ENCODE measurements around the gene MAP7.
"Not testable (repeated sequence)": the region's sequence is repeated elsewhere in the genome, so short reads cannot be mapped to it uniquely, and the experiment has no call there.

MAP7 gene

GRCh38 chr6:136517582-136517981, 32.6 kb downstream of the MAP7 start:
- in situ Hi-C loops (cut with HindIII; ENCODE audit: low pct_ligation_motif_present, low pct_unique_long_range_greater_than_20kb, low sequenced_read_pairs) = no loop called here
- no peak for DNase-seq

- DNase-seq = no peak
- in situ Hi-C loops (cut with HindIII; ENCODE audit: low pct_ligation_motif_present, low pct_unique_long_range_greater_than_20kb, low sequenced_read_pairs) = no loop called here
Measured at GRCh38 chr6:136517002-136517401, 33.2 kb downstream of the MAP7 start.

DNA sequence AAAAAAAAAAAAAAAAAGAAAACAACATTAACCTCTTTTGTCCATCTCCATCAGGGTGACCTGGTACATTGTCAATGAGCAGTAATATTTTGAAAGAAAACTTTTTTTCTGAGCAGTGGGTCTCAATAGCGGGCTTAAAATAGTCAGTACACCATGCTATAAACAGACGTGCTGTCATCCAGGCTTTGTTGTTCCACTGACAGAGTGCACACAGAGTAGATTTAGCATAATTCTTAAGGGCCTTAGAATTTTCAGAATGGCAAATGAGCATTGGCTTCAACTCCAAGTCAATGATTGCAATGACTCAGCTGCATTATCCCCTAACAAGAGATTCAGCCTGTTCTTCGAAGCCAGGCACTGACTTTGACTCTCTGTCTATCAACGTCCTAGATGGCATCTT, 35.6 kb downstream of the MAP7 start:
- in situ Hi-C loops (cut with HindIII; ENCODE audit: low pct_ligation_motif_present, low pct_unique_long_range_greater_than_20kb, low sequenced_read_pairs) = no loop called here
- no peak for DNase-seq

- in situ Hi-C loops (cut with HindIII; ENCODE audit: low pct_ligation_motif_present, low pct_unique_long_range_greater_than_20kb, low sequenced_read_pairs) = no loop called here
- DNase-seq = no peak
Measured at GRCh38 chr6:136511926-136512325, 38.3 kb downstream of the MAP7 start.

DNA sequence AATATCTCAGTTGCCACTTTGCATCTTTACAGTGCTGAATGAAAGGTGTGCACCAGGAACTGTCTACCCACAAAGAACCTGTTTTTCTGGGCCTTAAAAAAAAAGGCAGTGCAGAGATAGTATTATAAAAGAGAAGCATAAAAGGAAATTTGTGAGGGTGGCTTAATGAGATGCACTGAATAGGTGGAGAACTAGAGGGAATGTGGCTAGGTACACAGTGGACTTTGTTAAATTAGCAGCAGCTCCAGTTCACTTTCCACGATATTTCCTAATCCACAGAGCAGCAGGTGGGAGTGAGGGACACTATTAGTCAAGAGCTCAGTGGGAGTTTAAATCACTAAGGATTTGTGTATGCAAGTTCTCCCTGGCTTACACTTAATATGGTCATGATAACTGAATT, 38.8 kb downstream of the MAP7 start:
- no peak for DNase-seq
- in situ Hi-C loops (cut with HindIII; ENCODE audit: low pct_ligation_motif_present, low pct_unique_long_range_greater_than_20kb, low sequenced_read_pairs) = no loop called here

GRCh38 chr6:136510782-136511181, 39.4 kb downstream of the MAP7 start:
- in situ Hi-C loops (cut with HindIII; ENCODE audit: low pct_ligation_motif_present, low pct_unique_long_range_greater_than_20kb, low sequenced_read_pairs) = no loop called here
- no peak for DNase-seq

GRCh38 chr6:136510299-136510698, 39.9 kb downstream of the MAP7 start:
- no peak for DNase-seq
- in situ Hi-C loops (cut with HindIII; ENCODE audit: low pct_ligation_motif_present, low pct_unique_long_range_greater_than_20kb, low sequenced_read_pairs) = no loop called here

DNA sequence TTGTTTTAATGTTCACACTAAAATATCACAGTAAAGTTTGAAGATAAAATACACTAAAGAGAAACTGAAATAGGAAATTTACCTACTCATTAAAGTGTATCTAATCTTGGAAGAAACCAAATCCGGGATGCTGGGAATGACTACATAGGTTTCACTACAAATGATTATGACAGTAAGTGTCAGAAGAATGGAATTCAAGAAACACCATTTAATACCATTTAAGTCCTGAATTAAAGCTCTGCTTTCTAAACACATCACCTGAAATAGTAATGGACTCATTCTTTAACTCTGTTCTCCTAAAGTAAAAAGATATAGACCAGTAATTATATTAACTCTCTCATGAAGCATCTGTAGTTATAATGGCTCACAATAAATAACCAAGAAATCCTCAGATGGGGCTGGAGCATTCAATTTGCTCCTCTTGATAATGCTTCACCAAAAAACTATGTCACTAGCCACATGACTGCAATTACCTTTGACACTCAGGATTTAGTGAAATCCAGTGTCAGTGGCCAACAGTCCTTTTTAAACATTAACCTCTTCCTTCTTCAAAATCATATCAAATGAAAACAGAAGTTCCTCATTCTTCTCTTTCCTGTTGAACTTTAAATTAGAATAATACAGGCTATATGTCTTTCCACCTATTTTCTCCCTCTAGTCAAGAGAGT, 41.4 kb downstream of the MAP7 start:
- DNase-seq = no peak
- in situ Hi-C loops (cut with HindIII; ENCODE audit: low pct_ligation_motif_present, low pct_unique_long_range_greater_than_20kb, low sequenced_read_pairs) = no loop called here

GRCh38 chr6:136506124-136506799, 44.0 kb downstream of the MAP7 start:
- DNase-seq = no peak
- in situ Hi-C loops (cut with HindIII; ENCODE audit: low pct_ligation_motif_present, low pct_unique_long_range_greater_than_20kb, low sequenced_read_pairs) = no loop called here

GRCh38 chr6:136503303-136504029, 46.8 kb downstream of the MAP7 start:
- in situ Hi-C loops (cut with HindIII; ENCODE audit: low pct_ligation_motif_present, low pct_unique_long_range_greater_than_20kb, low sequenced_read_pairs) = no loop called here
- DNase-seq = no peak

GRCh38 chr6:136502786-136503185, 47.4 kb downstream of the MAP7 start:
- DNase-seq = no peak
- in situ Hi-C loops (cut with HindIII; ENCODE audit: low pct_ligation_motif_present, low pct_unique_long_range_greater_than_20kb, low sequenced_read_pairs) = no loop called here

- DNase-seq = no peak
- in situ Hi-C loops (cut with HindIII; ENCODE audit: low pct_ligation_motif_present, low pct_unique_long_range_greater_than_20kb, low sequenced_read_pairs) = no loop called here
Measured at GRCh38 chr6:136501514-136501913, 48.7 kb downstream of the MAP7 start.

- no peak for DNase-seq
- in situ Hi-C loops (cut with HindIII; ENCODE audit: low pct_ligation_motif_present, low pct_unique_long_range_greater_than_20kb, low sequenced_read_pairs) = no loop called here
Measured at GRCh38 chr6:136501096-136501495, 49.1 kb downstream of the MAP7 start.

GRCh38 chr6:136500414-136500813, 49.8 kb downstream of the MAP7 start:
- in situ Hi-C loops (cut with HindIII; ENCODE audit: low pct_ligation_motif_present, low pct_unique_long_range_greater_than_20kb, low sequenced_read_pairs) = no loop called here
- DNase-seq = no peak

DNA sequence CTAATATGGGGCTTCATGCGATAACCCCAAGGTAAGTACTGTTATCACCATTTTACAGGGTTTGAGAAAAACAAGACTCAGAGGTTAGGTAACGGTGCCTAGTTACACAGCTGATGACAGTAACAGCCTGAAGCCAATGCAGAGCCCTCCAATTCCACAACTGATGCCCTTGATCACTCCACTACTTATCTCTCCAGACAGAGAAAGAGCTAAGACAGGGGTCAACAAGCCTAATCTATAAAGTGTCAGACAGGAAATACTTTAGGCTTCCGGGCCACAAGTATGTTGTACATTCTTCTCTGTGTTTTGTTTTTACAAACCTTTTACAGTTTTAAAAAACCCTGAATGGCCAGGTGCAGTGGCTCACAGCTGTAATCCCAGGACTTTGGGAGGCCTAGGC, 50.9 kb downstream of the MAP7 start:
- no peak for DNase-seq
- in situ Hi-C loops (cut with HindIII; ENCODE audit: low pct_ligation_motif_present, low pct_unique_long_range_greater_than_20kb, low sequenced_read_pairs) = no loop called here

DNA sequence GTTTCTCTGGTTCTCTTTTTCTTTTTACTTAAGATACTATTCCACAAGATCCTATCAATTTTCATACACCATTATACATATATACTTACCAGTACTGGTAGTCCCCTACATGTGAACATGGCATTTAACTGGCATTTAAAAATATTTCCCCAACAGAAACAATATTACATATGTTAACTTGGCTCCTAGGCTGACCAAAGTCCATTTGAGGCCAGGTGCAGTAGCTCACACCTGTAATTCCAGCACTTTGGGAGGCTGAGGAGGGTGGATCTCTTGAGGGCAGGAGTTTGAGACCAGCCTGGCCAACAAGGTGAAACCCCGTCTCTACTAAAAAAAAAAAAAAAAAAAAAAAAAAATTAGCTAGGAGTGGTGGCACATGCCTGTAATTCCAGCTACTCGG, 53.8 kb downstream of the MAP7 start:
- DNase-seq; in situ Hi-C loops (cut with HindIII; ENCODE audit: low pct_ligation_motif_present, low pct_unique_long_range_greater_than_20kb, low sequenced_read_pairs): not testable (repeated sequence)

DNA sequence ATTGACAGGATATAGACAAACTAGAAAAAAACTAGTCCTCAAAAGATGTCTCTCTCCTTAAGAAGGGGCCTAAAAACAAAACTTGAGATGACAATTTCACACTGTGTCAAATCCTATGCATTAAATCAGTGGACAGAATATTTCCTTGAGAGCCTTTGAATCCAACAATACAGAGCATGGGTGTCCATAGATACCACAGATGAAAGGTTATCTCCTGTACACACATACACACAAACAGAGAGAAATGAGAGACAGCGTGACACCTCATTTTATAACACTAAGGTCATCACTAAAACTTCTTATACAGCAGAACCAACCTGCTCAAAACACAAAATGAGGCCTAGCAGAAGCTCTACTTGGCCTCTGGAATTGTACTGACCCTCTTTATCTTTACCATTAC, 55.5 kb downstream of the MAP7 start:
- in situ Hi-C loops (cut with HindIII; ENCODE audit: low pct_ligation_motif_present, low pct_unique_long_range_greater_than_20kb, low sequenced_read_pairs) = no loop called here
- no peak for DNase-seq

DNA sequence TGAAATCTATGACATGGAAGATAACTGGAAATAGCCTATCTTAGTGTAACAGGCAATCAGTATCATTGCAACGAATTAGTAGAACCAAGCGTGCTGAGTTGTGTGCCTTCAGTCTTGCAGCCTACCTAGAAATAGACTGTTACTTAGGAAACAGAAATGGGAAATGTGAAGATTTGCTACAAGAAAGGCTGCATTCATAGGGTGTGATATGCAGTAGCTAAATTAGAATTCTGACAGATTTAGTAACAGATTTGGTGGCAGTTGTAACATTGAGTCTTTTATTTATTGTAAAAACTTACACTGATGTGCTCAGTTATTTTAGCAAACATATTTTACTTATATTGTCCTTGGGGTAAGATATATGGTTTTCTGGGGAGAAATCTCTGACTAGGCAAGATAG, 56.2 kb downstream of the MAP7 start:
- DNase-seq = no peak
- in situ Hi-C loops (cut with HindIII; ENCODE audit: low pct_ligation_motif_present, low pct_unique_long_range_greater_than_20kb, low sequenced_read_pairs) = no loop called here

- no peak for DNase-seq
- in situ Hi-C loops (cut with HindIII; ENCODE audit: low pct_ligation_motif_present, low pct_unique_long_range_greater_than_20kb, low sequenced_read_pairs) = no loop called here
Measured at GRCh38 chr6:136492409-136492808, 57.8 kb downstream of the MAP7 start.

- in situ Hi-C loops (cut with HindIII; ENCODE audit: low pct_ligation_motif_present, low pct_unique_long_range_greater_than_20kb, low sequenced_read_pairs) = no loop called here
Measured at GRCh38 chr6:136491754-136492153, 58.5 kb downstream of the MAP7 start.

More at GRCh38 chr6:136491754-136492153, 58.5 kb downstream of the MAP7 start:
- DNase-seq = no peak
